ENCODE data around the gene UBTD1. TPM values are rescaled to one million over a fixed set of nuclear protein-coding genes. Genes with fewer than 3 reads are reported as not detected.

UBTD1 gene
- total RNA-seq, 1 donor from 2014 or later, result 33.0 TPM

GRCh38 chr10:97494863-97495506 lies 3.7 kb upstream of the UBTD1 start:
- H3K9me3 ChIP-seq, result no peaks in the 10 kb centered on the region
- no peak for TF ChIP-seq CTCF (IDR thresholded peaks at IDR 0.05)
- intact Hi-C loops (cut with DNase I), result loop anchor here (5.0 kb wide), 1 partner anchor 217 kb away; the partner anchor contains the start of gene MARVELD1
- H3K4me1 ChIP-seq, result peaks cover 3 to 28% of the 10 kb centered on the region in 2 donors
- H3K4me3 ChIP-seq, result no peak overlapping the region
- no peak for DNase-seq (ENCODE audit: low spot score in 2 of 2)
- no peaks in the 10 kb centered on the region for H3K27me3 ChIP-seq
- peak overlapping the region; percentile 31 to 46 for H3K27ac ChIP-seq
- no peaks in the 10 kb centered on the region for H3K36me3 ChIP-seq

GRCh38 chr10:97497572-97498075 lies 1.1 kb upstream of the UBTD1 start:
- Histone ChIP-seq H3K4me3 (peak overlapping the region; percentile 75 to 87), H3K27me3 (no peaks in the 10 kb centered on the region), H3K4me1 (peaks cover 0 to 13% of the 10 kb centered on the region in 2 donors), H3K27ac (peak overlapping the region; percentile 94 to 98), H3K36me3 (no peaks in the 10 kb centered on the region), H3K9me3 (no peaks in the 10 kb centered on the region)
- intact Hi-C loops (cut with DNase I), result loop anchor here (1.0 to 5.0 kb wide), 8 partner anchors 35 to 215 kb away; partner anchors contain the start of genes AVPI1, MARVELD1, MORN4 and PGAM1
- no peak for TF ChIP-seq CTCF (IDR thresholded peaks at IDR 0.05)
- peak; percentile 46 to 87 for DNase-seq (ENCODE audit: low spot score in 2 of 2)

DNA sequence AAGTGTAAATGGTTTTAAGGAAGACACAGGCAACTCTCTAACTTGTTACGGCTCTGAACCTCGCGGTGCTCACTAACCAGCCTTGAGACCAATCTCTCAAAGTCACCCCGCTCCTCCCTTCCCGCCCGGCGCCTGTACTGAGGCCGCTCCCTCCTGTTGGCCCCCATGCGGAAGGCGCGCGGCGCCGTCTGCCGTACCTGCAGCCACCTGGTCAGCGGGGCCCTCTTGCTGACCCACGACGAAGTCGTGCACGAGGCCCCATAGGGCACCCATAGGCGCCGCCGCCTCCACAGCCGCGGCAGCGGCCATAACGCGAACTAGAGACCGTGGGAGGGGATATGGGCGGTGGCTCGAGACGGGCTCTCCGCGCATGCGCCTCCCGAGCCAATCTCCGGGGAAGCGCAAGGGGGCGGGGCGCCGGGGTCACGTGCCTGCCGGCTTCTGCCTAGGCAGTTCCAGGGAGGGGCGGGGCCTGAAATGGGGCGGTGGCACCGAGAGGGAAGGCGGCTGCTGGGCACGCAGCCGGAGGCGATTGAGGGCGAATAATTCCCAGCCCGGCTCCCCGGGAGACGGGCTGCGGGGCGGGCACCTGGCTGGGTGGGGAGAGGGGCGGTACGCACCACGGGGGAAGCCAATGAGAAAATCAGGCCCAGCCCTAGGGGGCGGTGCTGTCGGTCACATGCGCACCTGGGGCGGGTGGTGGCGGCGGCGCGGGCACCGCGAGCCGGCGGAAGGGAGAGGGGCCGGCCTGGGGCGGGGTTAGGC lies 466 bp upstream of the UBTD1 start, which contains the start of gene MMS19:
MMS19 (minus strand) TSS at position 347 of the 765 bp plus-strand sequence; CDS start at position 309, 38 bp downstream.
- Histone ChIP-seq H3K27ac (peak within 1 kb of the TSS; percentile 94 to 98), H3K4me1 (peaks cover 0 to 13% of the 10 kb centered on the region in 2 donors)

DNA sequence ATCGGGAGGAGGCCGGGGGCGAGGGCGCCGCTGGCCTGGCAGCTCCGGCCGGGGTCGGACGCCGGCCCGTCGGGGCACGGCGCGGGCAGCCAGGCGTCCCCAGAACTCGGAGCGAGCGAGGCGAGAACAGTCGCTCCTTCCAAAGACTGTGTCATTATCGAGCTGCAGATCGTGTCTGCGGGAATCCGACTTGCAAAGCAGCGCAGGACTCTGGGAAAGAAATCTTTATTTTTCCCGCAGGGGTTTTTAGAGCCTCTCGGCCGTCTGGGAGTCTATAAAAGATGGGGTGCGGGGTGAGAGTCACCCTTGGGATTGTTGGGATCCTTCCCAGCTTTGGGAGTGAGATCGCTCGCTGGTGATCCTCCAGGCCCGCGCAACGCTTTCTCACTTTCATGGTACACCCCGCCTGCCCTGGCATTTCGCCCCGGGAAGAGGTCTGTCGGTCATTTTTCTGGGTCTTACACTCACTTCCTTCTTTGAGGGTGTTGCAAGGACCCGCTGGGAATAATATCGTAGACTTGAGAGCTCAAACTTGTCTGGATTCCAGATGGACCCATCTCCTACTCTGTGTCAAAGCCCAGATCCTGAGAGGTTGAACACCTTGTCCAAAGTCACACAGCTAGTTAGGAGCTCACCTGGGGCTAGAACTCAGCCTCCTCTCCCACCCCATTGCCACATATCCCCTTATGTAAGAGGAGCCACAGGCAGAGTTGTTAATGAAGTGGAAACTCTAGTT lies 1.0 kb downstream of the UBTD1 start:
- no peak for TF ChIP-seq CTCF (IDR thresholded peaks at IDR 0.05)
- Histone ChIP-seq H3K4me1 (peaks cover 0 to 12% of the 10 kb centered on the region in 2 donors), H3K36me3 (no peaks in the 10 kb centered on the region), H3K9me3 (no peaks in the 10 kb centered on the region), H3K27me3 (no peaks in the 10 kb centered on the region), H3K27ac (peak overlapping the region; percentile 94 to 98), H3K4me3 (peak overlapping the region; percentile 75 to 87)
- intact Hi-C loops (cut with DNase I), result loop anchor here (1.0 to 5.0 kb wide), 6 partner anchors 37 to 213 kb away; partner anchors contain the start of genes AVPI1, EXOSC1, MARVELD1 and PGAM1
- DNase-seq (ENCODE audit: low spot score in 2 of 2), result peak; percentile 25 to 87

More for the DNA sequence above, 466 bp upstream of the UBTD1 start, which contains the start of gene MMS19:
- no peak for TF ChIP-seq CTCF (IDR thresholded peaks at IDR 0.05)
- Histone ChIP-seq H3K4me3 (peak within 1 kb of the TSS; percentile 75 to 87), H3K9me3 (no peaks in the 10 kb centered on the region), H3K27me3 (no peaks in the 10 kb centered on the region), H3K36me3 (no peaks in the 10 kb centered on the region)
- intact Hi-C loops (cut with DNase I), result loop anchor here (1.0 to 5.0 kb wide), 8 partner anchors 35 to 214 kb away; partner anchors contain the start of genes AVPI1, MARVELD1, MORN4 and PGAM1
- DNase-seq (ENCODE audit: low spot score in 2 of 2), result peak; percentile 96 to 100

DNA sequence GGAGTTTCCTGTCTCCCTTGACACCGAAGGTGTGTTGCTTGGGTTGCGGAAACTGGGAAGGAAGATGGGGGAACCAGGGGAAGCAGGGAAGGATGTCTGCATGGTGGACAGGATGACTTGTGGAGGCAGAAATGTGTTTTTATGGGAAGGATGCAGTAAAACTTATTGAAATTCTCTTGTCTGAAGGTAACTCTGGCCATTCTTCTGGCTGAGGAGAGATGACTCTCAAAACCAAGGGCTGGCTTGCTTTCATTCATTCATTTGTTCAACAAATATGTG lies 1.5 kb downstream of the UBTD1 start:
- Histone ChIP-seq H3K27ac (peak overlapping the region; percentile 94 to 98), H3K9me3 (no peaks in the 10 kb centered on the region), H3K4me1 (peaks cover 0 to 9% of the 10 kb centered on the region in 2 donors), H3K36me3 (no peaks in the 10 kb centered on the region), H3K4me3 (peak overlapping the region; percentile 75 to 87), H3K27me3 (no peaks in the 10 kb centered on the region)
- DNase-seq (ENCODE audit: low spot score in 2 of 2), result no peak
- TF ChIP-seq CTCF (IDR thresholded peaks at IDR 0.05), result no peak
- intact Hi-C loops (cut with DNase I), result no loop called here

Data from ascending aorta (tissue), 2 donors.